Subcutaneous adipose tissue (tissue), 4 donors: ENCODE data around the gene PLXNC1. TPM values are rescaled to one million over a fixed set of nuclear protein-coding genes. Genes with fewer than 3 reads are reported as not detected.

Experiments
- total RNA-seq, 4 donors: library from RNA; depleted of rRNA; stranded (reverse); fragments of >200 nt; gene quantifications; one replicate each; pipeline ENCODE4 v1.1.0, GENCODE V29; 2016
- TF ChIP-seq, protein P1 (sequence below): fragments of 450-650 bp; IDR thresholded peaks from one replicate; pipeline ENCODE4 v1.5.1; 2016; ENCODE audit warnings: low read depth, mild to moderate bottlenecking, control low read depth, antibody characterized with exemption, moderate library complexity

Gene PLXNC1
- total RNA-seq, 4 donors from 2014 or later: 5.7 to 32.3 (median 8.1) TPM

DNA sequence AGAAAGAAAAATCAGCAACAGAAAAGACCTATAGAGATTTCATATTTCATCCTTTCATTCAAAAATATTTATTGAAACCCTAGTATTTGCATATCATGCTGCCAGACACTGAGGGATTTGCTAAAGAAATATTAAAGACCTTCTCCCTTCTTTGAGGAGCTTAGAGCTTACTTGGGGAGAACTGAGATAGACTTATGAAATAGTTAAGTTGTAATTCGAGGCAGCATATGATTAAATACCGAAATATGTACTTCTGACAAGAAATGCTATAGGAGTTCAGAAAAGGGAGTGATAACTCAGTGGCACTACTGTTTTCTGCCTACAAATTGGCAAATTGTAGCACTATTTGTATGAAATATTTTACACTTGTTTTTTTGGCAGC lies 59.1 kb downstream of the PLXNC1 start:
- TF ChIP-seq, protein P1, sequence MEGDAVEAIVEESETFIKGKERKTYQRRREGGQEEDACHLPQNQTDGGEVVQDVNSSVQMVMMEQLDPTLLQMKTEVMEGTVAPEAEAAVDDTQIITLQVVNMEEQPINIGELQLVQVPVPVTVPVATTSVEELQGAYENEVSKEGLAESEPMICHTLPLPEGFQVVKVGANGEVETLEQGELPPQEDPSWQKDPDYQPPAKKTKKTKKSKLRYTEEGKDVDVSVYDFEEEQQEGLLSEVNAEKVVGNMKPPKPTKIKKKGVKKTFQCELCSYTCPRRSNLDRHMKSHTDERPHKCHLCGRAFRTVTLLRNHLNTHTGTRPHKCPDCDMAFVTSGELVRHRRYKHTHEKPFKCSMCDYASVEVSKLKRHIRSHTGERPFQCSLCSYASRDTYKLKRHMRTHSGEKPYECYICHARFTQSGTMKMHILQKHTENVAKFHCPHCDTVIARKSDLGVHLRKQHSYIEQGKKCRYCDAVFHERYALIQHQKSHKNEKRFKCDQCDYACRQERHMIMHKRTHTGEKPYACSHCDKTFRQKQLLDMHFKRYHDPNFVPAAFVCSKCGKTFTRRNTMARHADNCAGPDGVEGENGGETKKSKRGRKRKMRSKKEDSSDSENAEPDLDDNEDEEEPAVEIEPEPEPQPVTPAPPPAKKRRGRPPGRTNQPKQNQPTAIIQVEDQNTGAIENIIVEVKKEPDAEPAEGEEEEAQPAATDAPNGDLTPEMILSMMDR: no peak

DNA sequence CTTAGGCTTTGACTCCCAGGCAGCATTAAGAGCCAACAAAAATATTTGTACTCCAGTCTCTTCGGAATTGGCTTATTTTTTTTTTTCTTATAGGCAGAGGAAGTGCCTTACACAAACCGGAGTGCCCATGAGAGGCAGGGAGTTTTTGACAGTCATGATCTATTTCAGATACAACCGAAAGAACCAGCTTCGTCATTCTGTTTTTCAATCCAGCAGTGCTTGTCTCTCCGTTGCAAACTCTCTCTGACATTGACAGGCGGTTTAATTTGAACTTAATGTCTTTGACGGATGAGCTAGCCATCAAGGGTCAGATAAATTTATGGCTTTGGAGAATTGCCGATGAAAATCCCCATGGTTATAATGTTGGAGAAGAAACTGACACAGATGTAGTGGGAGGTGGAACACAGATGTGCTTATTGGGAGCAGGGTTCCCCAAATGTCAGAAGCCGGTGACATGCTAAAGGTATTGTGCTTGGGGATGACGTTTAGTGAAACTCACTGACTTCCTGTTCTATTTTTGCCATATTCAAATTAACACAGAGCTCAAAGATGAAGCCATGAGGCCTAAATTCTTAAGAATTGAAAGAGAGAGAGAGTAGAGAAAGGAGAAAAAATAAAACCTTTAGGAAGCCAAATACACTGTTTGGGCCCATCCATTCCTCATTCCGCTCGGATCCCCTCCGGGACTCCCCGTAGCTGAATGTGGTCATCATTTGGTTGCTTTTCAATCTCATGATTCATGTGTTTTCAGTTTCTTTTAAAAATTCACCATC lies 59.7 kb downstream of the PLXNC1 start:
- TF ChIP-seq, protein P1: no peak

DNA sequence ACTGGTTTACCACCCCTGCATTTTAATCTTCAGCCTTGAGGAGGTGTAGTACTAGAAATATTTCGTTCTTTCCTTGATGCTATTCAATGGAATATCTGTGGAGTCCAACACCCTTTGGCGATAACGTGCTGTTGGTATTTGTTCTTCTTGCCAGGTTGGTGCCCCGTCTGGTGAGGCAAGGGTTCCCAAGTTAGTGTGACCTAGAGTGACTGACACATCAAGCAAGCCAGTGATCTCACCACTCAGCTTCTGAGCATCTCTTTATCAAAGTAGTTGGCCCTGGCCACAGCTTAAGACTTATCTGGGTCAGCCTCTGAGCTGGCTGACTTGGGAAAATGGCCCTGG lies 60.2 kb downstream of the PLXNC1 start:
- TF ChIP-seq, protein P1: no peak

DNA sequence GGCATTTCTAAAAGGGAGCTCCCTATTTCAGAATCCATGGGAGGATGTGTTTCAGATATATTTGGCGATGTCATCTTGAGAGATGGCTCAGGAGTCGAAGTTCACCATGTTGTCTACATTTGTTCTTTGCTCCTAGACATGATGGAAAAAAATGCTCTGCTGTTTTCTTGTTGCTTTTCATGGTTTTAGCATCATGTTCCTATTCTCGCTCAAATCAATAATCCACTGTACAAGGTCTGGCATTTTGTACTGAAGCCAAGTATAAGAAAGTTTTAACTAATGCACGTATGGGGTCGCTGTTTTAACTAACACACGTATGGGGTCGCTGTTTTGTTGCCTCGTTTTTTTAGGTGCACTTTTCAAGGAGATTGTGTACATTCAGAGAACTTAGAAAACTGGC lies 60.9 kb downstream of the PLXNC1 start:
- TF ChIP-seq, protein P1: no peak

DNA sequence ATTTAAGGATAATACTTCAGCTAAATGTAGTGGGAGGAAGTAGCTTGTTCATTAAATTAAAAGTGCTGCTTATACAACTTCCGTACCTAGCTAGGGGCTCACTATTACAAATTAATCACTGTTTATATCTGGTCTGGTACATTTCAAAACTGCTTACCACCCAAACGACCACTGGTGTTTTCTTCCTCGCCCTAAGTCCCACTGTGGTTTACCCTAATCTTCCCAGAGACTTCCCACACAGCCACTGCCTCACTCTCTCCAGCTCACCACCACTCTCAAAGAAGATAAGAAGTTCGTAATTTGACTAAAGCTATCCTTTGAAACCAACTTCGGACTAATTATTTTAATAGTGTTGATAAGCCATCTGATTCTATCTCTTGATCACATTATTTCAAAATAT lies 62.6 kb downstream of the PLXNC1 start:
- TF ChIP-seq, protein P1: no peak

DNA sequence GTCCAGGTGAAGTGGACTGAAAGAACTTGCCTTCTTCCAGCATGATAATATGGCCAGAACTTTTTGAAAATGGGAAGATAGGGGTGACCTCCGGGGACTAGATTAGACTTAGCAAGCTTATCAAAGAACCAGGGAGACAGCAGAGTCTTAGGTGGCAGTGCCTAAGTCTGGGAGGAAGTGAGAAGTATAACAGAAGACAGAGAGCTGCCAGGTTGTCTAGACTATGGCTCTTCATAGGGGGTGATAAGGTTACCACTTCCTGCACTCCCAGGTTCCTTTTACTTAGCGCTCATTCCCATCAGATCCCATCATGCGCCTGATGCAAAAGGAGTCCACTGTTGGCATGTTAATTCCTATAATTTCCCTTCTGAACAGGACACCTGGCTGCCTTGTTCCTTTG lies 69.9 kb downstream of the PLXNC1 start:
- TF ChIP-seq, protein P1: no peak

DNA sequence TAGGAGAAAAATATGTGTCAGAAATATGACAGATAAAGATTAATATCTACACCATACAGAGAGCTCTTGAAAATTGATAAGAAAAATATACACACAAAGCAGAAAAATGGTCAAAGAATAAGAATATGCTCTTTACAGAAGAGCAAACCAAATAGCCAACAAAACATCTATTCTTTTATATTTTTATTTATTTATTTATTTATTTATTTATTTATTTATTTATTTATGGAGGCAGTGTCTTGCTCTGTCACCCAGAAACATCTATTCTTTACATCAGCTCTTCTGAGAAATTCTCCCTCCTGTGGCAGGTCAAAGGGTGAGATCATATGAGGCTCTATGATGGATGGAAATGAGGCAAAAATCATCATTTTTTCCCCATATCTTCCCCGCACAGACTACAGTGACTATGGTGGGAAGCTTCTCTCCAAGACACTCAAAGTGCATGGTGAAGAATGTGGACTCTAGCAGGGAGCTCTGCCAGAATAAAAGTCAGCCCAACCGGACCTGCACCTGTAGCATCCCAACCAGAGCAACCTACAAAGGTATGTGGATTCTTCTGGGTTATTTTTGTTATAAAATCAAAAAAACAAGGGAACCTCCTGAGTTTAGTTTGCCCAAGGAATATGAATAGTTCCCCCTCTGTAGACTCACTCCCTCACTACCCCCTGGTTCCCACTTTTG lies 71.4 kb downstream of the PLXNC1 start:
- TF ChIP-seq, protein P1: no peak
